Astrocyte (in vitro differentiated cells and primary cell): ENCODE measurements around the gene TNFRSF18. TPM values are rescaled to one million over a fixed set of nuclear protein-coding genes. Genes with fewer than 3 reads are reported as not detected.

Source experiments
- DNase-seq: peaks from one replicate; pipeline ENCODE4 v3.0.0-alpha.2; 2010; ENCODE audit warnings: low read depth
- FAIRE-seq: peaks from 2 replicates; lab custom pipeline; 2011; peaks lifted over from hg19 to GRCh38; lab: Jason Lieb, UNC
- H2AFZ ChIP-seq: 2 replicates; pipeline ENCODE4 v1.6.0; 2012; ENCODE audit warnings: low read depth, low read length, inconsistent platforms
- H3K27ac ChIP-seq: 2 replicates; pipeline ENCODE4 v1.5.1; 2011; ENCODE audit warnings: low read depth, low read length, inconsistent platforms
- H3K27me3 ChIP-seq: 2 replicates; pipeline ENCODE4 v1.6.0; 2011; ENCODE audit warnings: low read length, inconsistent platforms; ENCODE audit not compliant: insufficient read depth
- H3K36me3 ChIP-seq: 2 replicates; pipeline ENCODE4 v1.5.1; 2011; ENCODE audit warnings: low read length, inconsistent platforms; ENCODE audit not compliant: insufficient read depth
- H3K4me1 ChIP-seq: 2 replicates; pipeline ENCODE4 v1.5.1; 2011; ENCODE audit warnings: low read length, inconsistent platforms; ENCODE audit not compliant: insufficient read depth
- H3K4me2 ChIP-seq: 2 replicates; pipeline ENCODE4 v1.6.0; 2012; ENCODE audit warnings: low read length, inconsistent platforms
- H3K4me3 ChIP-seq: 2 replicates; pipeline ENCODE4 v1.5.1; 2011; ENCODE audit warnings: low read depth, mild to moderate bottlenecking, low read length, inconsistent platforms; ENCODE audit not compliant: insufficient read depth
- H3K79me2 ChIP-seq: 2 replicates; pipeline ENCODE4 v1.6.0; 2012; ENCODE audit warnings: mild to moderate bottlenecking, low read length, inconsistent platforms; ENCODE audit not compliant: insufficient read depth
- H3K9ac ChIP-seq: 2 replicates; pipeline ENCODE4 v1.6.0; 2012; ENCODE audit warnings: mild to moderate bottlenecking, low read length, inconsistent platforms
- H3K9me3 ChIP-seq: 2 replicates; pipeline ENCODE4 v1.5.1; 2012; ENCODE audit warnings: low read depth, mild to moderate bottlenecking, low read length, inconsistent platforms; ENCODE audit not compliant: insufficient read depth
- H4K20me1 ChIP-seq: 2 replicates; pipeline ENCODE4 v1.6.0; 2012; ENCODE audit warnings: low read length, inconsistent platforms; ENCODE audit not compliant: insufficient read depth
- H3K27ac Mint-ChIP-seq: one replicate; pipeline ENCODE4 v1.8.0; 2021; ENCODE audit warnings: mild to moderate bottlenecking, mixed read lengths; ENCODE audit not compliant: unreplicated experiment
- H3K27me3 Mint-ChIP-seq: one replicate; pipeline ENCODE4 v1.8.0; 2021; ENCODE audit warnings: low read depth, mixed read lengths; ENCODE audit not compliant: unreplicated experiment
- H3K36me3 Mint-ChIP-seq: one replicate; pipeline ENCODE4 v1.8.0; 2021; ENCODE audit warnings: low read depth, mixed read lengths; ENCODE audit not compliant: unreplicated experiment
- H3K4me1 Mint-ChIP-seq: one replicate; pipeline ENCODE4 v1.8.0; 2021; ENCODE audit warnings: low read depth, mixed read lengths; ENCODE audit not compliant: unreplicated experiment
- H3K4me3 Mint-ChIP-seq: one replicate; pipeline ENCODE4 v1.8.0; 2021; ENCODE audit warnings: mild to moderate bottlenecking, moderate library complexity, mixed read lengths; ENCODE audit not compliant: unreplicated experiment
- H3K9me3 Mint-ChIP-seq: one replicate; pipeline ENCODE4 v1.8.0; 2021; ENCODE audit warnings: mild to moderate bottlenecking, mixed read lengths; ENCODE audit not compliant: unreplicated experiment
- CTCF ChIP-seq: IDR thresholded peaks from 2 replicates; pipeline ENCODE4 v1.5.1; 2011; ENCODE audit warnings: low read depth, mild to moderate bottlenecking, inconsistent platforms, low read length, moderate library complexity; ENCODE audit not compliant: insufficient read depth
- EZH2 ChIP-seq: IDR thresholded peaks from 2 replicates; pipeline ENCODE4 v1.6.1; 2012; ENCODE audit warnings: mild to moderate bottlenecking, low read length, inconsistent platforms; ENCODE audit not compliant: insufficient read depth
- total RNA-seq: library from RNA; stranded (reverse); gene quantifications from 2 replicates; pipeline ENCODE4 v1.2.1, GENCODE V29; 2021

Gene TNFRSF18
- total RNA-seq, 1 donor from 2014 or later = 0.66 TPM

- peaks cover 18% of the 10 kb centered on the region for H3K4me1 ChIP-seq
- no peak for DNase-seq
- no peak for TF ChIP-seq CTCF
- TF ChIP-seq EZH2 = no peak
- H3K4me3 Mint-ChIP-seq = no peak overlapping the region
- H4K20me1 ChIP-seq = peaks cover 12% of the 10 kb centered on the region
- no peaks in the 10 kb centered on the region for H3K36me3 ChIP-seq
- FAIRE-seq = no peak
- no peak overlapping the region for H2AFZ ChIP-seq
- H3K27ac ChIP-seq = no peak overlapping the region
- no peaks in the 10 kb centered on the region for H3K27me3 ChIP-seq
- H3K4me2 ChIP-seq = no peak overlapping the region
- no peak overlapping the region for H3K4me3 ChIP-seq
- peaks cover 2% of the 10 kb centered on the region for H3K27me3 Mint-ChIP-seq
- H3K9ac ChIP-seq = no peak overlapping the region
- H3K27ac Mint-ChIP-seq = no peak overlapping the region
- H3K4me1 Mint-ChIP-seq = peaks cover 7% of the 10 kb centered on the region
- H3K79me2 ChIP-seq = no peaks in the 10 kb centered on the region
- no peaks in the 10 kb centered on the region for H3K9me3 ChIP-seq
- H3K9me3 Mint-ChIP-seq = no peaks in the 10 kb centered on the region
- H3K36me3 Mint-ChIP-seq = peaks cover 3% of the 10 kb centered on the region
Observed at GRCh38 chr1:1211541-1212441, 5.4 kb upstream of the TNFRSF18 start.

GRCh38 chr1:1210726-1211540 is 4.5 kb upstream of the TNFRSF18 start:
- H4K20me1 ChIP-seq = peaks cover 7% of the 10 kb centered on the region
- H3K4me3 Mint-ChIP-seq = no peak overlapping the region
- no peak overlapping the region for H3K9ac ChIP-seq
- no peaks in the 10 kb centered on the region for H3K36me3 ChIP-seq
- H2AFZ ChIP-seq = no peak overlapping the region
- H3K4me3 ChIP-seq = no peak overlapping the region
- H3K36me3 Mint-ChIP-seq = no peaks in the 10 kb centered on the region
- no peak for FAIRE-seq
- TF ChIP-seq CTCF (no peak), EZH2 (no peak)
- H3K4me2 ChIP-seq = no peak overlapping the region
- peaks cover 3% of the 10 kb centered on the region for H3K27me3 ChIP-seq
- H3K9me3 Mint-ChIP-seq = no peaks in the 10 kb centered on the region
- peaks cover 7% of the 10 kb centered on the region for H3K4me1 Mint-ChIP-seq
- no peaks in the 10 kb centered on the region for H3K79me2 ChIP-seq
- H3K9me3 ChIP-seq = no peaks in the 10 kb centered on the region
- no peak overlapping the region for H3K27ac Mint-ChIP-seq
- peaks cover 2% of the 10 kb centered on the region for H3K27me3 Mint-ChIP-seq
- H3K27ac ChIP-seq = no peak overlapping the region
- DNase-seq = no peak
- peaks cover 27% of the 10 kb centered on the region for H3K4me1 ChIP-seq
